ENCODE results near the gene ASPHD1. TPM values are rescaled to one million over a fixed set of nuclear protein-coding genes. Genes with fewer than 3 reads are reported as not detected.

Gene ASPHD1
- polyA plus RNA-seq, 6 donors from 2014 or later = not detected

DNA sequence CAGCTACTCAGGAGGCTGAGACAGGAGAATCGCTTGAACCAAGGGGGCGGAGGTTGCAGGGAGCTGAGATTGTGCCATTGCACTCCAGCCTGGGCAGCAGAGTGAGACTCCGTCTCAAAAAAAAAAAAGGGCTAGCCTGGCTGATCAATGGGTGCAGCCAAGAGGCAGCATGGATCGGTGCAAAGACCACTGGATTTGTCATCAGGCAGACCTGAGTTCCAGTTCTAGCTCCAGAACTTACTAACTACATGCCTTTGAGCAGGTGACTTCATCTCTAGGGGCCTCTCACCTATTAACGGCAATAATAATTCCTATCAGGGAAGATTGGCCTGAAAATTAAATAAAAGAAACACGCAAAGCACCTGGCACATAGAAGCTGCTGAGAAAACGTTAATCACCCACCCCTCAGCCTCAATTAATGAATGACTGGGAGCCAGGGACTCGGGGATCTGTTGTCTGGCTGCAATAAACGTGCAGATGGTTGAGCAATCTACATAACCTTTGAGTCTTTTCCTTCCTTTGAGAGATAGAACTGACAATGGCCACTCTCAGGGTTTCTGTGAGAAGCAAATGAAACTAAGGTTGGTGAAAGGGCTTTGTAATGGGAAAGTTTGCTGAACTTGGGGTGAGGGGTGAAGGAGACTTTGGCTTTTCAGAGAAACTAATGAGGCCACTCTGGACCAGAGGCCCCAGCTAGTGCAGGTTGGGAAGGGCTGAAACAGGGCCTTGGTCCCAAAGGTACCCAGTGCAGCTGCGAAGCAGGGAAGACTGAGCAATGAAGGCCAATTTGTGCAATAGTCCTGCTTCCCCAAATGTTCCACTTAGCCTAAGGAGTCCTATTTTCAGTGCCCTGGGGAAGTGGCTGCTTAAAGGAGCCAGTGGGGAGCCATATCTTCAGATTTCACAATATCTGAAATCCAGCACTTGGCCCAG, 8.5 kb upstream of the ASPHD1 start:
- peaks cover 5 to 27% (median 16%) of the 10 kb centered on the region in 3 donors for H3K27me3 Mint-ChIP-seq
- no peak overlapping the region for H3K4me3 Mint-ChIP-seq
- ATAC-seq (ENCODE audit: low read depth in 2 of 2) (no peak), DNase-seq (no peak)
- H3K36me3 Mint-ChIP-seq = no peaks in the 10 kb centered on the region
- H3K27ac Mint-ChIP-seq = peak overlapping the region in 1 of 6 donors; percentile 10
- no peaks in the 10 kb centered on the region for H3K9me3 Mint-ChIP-seq
- no peaks in the 10 kb centered on the region for H3K4me1 Mint-ChIP-seq

GRCh38 chr16:29892458-29892813, 7.9 kb upstream of the ASPHD1 start:
- Mint-ChIP-seq H3K9me3 (peaks cover 0 to 4% (median 0%) of the 10 kb centered on the region in 7 donors), H3K36me3 (peaks cover 0 to 6% of the 10 kb centered on the region in 2 donors), H3K27ac (no peak overlapping the region), H3K4me1 (no peaks in the 10 kb centered on the region), H3K27me3 (peaks cover 10 to 32% (median 22%) of the 10 kb centered on the region in 3 donors), H3K4me3 (no peak overlapping the region)
- DNase-seq (no peak), ATAC-seq (ENCODE audit: low read depth in 2 of 2) (no peak)

DNA sequence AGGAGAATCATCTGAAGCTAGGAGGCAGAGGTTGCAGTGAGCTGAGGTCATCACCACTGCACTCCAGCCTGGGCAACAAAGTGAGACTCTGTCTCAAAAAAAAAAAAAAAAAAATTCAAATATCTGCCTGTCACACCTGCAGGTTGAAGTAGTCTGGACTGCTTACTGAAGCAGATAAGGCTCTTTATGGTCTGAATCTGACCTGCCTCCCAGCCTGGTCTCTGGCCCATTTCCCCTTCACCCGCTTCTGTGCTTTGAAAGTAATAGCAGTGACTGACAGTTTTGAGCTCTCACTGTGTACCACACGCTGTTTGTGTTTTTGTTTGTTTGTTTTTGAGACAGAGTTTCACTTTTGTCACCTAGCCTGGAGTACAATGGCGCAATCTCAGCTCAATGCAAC, 6.7 kb upstream of the ASPHD1 start:
- peaks cover 0 to 4% (median 0%) of the 10 kb centered on the region in 7 donors for H3K9me3 Mint-ChIP-seq
- ATAC-seq (ENCODE audit: low read depth in 2 of 2) (no peak), DNase-seq (no peak)
- H3K27me3 Mint-ChIP-seq = peaks cover 18 to 41% (median 33%) of the 10 kb centered on the region in 3 donors
- peaks cover under 1 to 7% (median 3%) of the 10 kb centered on the region in 3 donors for H3K4me1 Mint-ChIP-seq
- peak overlapping the region in 1 of 6 donors; percentile 75 for H3K27ac Mint-ChIP-seq
- H3K4me3 Mint-ChIP-seq = no peak overlapping the region
- peaks cover 0 to 16% of the 10 kb centered on the region in 2 donors for H3K36me3 Mint-ChIP-seq

GRCh38 chr16:29894352-29894751, 5.9 kb upstream of the ASPHD1 start:
- no peak overlapping the region for H3K27ac Mint-ChIP-seq
- no peak overlapping the region for H3K4me3 Mint-ChIP-seq
- ATAC-seq (ENCODE audit: low read depth in 2 of 2) (no peak), DNase-seq (no peak)
- peaks cover 18 to 44% (median 38%) of the 10 kb centered on the region in 3 donors for H3K27me3 Mint-ChIP-seq
- H3K9me3 Mint-ChIP-seq = peaks cover 0 to 4% (median 0%) of the 10 kb centered on the region in 7 donors
- H3K4me1 Mint-ChIP-seq = peaks cover 3 to 10% (median 6%) of the 10 kb centered on the region in 3 donors
- peaks cover 0 to 20% of the 10 kb centered on the region in 2 donors for H3K36me3 Mint-ChIP-seq

DNA sequence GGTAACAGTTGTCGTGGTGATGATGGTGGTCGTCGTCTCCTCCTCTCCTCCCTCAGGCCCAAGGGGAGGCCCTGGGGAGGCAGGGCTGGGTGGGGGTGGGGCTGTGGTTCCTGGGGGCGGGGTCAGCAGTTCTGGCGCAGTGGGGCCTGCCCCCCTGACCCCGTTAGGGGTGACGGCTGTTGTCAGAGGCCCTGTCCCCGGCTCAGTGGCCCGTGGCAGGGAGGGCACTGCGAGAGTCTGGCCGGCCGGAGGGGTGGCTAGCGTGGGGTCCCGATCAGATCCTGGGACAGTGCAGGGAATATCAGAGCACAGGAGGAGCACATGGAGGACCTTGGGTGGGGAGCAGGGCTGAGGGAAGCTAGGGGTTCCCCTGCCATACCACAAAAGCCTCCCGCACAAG, 3.4 kb upstream of the ASPHD1 start:
- Mint-ChIP-seq H3K9me3 (peaks cover 0 to 4% (median 0%) of the 10 kb centered on the region in 7 donors), H3K27ac (peak overlapping the region in 1 of 6 donors; percentile 28), H3K27me3 (peaks cover 18 to 58% (median 48%) of the 10 kb centered on the region in 3 donors), H3K36me3 (peaks cover 0 to 20% of the 10 kb centered on the region in 2 donors), H3K4me1 (peaks cover 11 to 18% (median 11%) of the 10 kb centered on the region in 3 donors), H3K4me3 (no peak overlapping the region)
- no peak for DNase-seq
- no peak for ATAC-seq (ENCODE audit: low read depth in 2 of 2)

GRCh38 chr16:29897333-29897732, 3.0 kb upstream of the ASPHD1 start:
- Mint-ChIP-seq H3K4me1 (peaks cover 11 to 18% (median 11%) of the 10 kb centered on the region in 3 donors), H3K9me3 (peaks cover 0 to 4% (median 0%) of the 10 kb centered on the region in 7 donors), H3K36me3 (peaks cover 0 to 20% of the 10 kb centered on the region in 2 donors), H3K27me3 (peaks cover 18 to 58% (median 48%) of the 10 kb centered on the region in 3 donors), H3K4me3 (no peak overlapping the region), H3K27ac (peak overlapping the region in 1 of 6 donors; percentile 28)
- ATAC-seq (ENCODE audit: low read depth in 2 of 2) = no peak
- no peak for DNase-seq

GRCh38 chr16:29898135-29898803, 2.0 kb upstream of the ASPHD1 start:
- Mint-ChIP-seq H3K9me3 (peaks cover 0 to 4% (median 0%) of the 10 kb centered on the region in 7 donors), H3K27ac (no peak overlapping the region), H3K4me1 (peaks cover 11 to 18% (median 11%) of the 10 kb centered on the region in 3 donors), H3K4me3 (peak overlapping the region in 4 of 8 donors; percentile 16 to 68 (median 62)), H3K36me3 (peaks cover 0 to 20% of the 10 kb centered on the region in 2 donors), H3K27me3 (peaks cover 18 to 58% (median 48%) of the 10 kb centered on the region in 3 donors)
- ATAC-seq (ENCODE audit: low read depth in 2 of 2) (no peak), DNase-seq (no peak)

- no peak for ATAC-seq (ENCODE audit: low read depth in 2 of 2)
- Mint-ChIP-seq H3K36me3 (peaks cover 0 to 20% of the 10 kb centered on the region in 2 donors), H3K27me3 (peaks cover 18 to 58% (median 48%) of the 10 kb centered on the region in 3 donors), H3K4me1 (peaks cover 11 to 18% (median 11%) of the 10 kb centered on the region in 3 donors), H3K27ac (no peak overlapping the region), H3K9me3 (peaks cover 0 to 4% (median 0%) of the 10 kb centered on the region in 7 donors), H3K4me3 (peak overlapping the region in 2 of 8 donors; percentile 16 to 60)
- no peak for DNase-seq
These were observed 1.3 kb upstream of the ASPHD1 start for GRCh38 chr16:29898804-29899515.

GRCh38 chr16:29899516-29900101, 679 bp upstream of the ASPHD1 start, which contains the start of gene SEZ6L2:
Gene SEZ6L2, minus strand, starts transcription at chr16:29899550. Its CDS starts 531 bp downstream, at chr16:29899019.
- Mint-ChIP-seq H3K4me3 (peak within 1 kb of the TSS; percentile 63 to 88 (median 74)), H3K4me1 (peaks cover 11 to 18% (median 11%) of the 10 kb centered on the region in 3 donors), H3K9me3 (peaks cover 0 to 4% (median 0%) of the 10 kb centered on the region in 7 donors), H3K27ac (no peak within 1 kb of the TSS), H3K27me3 (peaks cover 14 to 54% (median 42%) of the 10 kb centered on the region in 3 donors), H3K36me3 (peaks cover 0 to 20% of the 10 kb centered on the region in 2 donors)
- ATAC-seq (ENCODE audit: low read depth in 2 of 2) (peak; percentile 15 to 24), DNase-seq (no peak)

DNA sequence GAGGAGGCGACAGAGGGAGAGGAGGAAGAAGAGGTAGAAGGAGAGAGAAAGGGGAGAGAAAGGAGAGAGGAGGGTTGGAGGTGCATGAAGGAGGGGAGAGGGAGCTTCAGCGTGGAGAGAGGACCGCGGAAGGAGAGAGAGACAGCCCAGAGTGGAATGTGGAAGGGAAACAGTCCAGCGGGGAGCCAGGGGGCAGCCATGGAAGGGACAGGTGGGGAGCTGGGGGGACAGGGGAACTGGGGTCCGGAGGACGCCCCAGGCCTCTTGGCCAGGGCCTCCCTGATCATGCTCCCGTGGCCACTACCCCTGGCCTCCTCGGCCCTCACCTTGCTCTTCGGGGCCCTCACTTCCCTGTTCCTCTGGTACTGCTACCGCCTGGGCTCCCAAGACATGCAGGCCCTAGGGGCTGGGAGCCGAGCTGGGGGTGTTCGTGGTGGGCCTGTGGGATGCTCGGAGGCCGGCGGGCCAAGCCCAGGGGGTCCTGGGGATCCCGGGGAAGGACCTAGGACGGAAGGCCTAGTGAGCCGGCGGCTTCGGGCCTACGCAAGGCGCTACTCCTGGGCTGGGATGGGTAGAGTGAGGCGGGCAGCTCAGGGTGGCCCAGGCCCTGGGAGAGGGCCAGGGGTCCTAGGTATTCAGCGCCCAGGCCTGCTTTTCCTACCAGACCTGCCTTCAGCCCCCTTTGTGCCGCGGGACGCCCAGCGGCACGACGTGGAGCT, 759 bp downstream of the ASPHD1 start:
- H3K9me3 Mint-ChIP-seq = peaks cover 0 to 4% (median 0%) of the 10 kb centered on the region in 7 donors
- DNase-seq (no peak), ATAC-seq (ENCODE audit: low read depth in 2 of 2) (no peak)
- no peak overlapping the region for H3K27ac Mint-ChIP-seq
- H3K4me3 Mint-ChIP-seq = peak overlapping the region; percentile 63 to 88 (median 74)
- peaks cover 0 to 20% of the 10 kb centered on the region in 2 donors for H3K36me3 Mint-ChIP-seq
- peaks cover 12 to 44% (median 40%) of the 10 kb centered on the region in 3 donors for H3K27me3 Mint-ChIP-seq
- H3K4me1 Mint-ChIP-seq = peaks cover 11 to 18% (median 11%) of the 10 kb centered on the region in 3 donors

- DNase-seq (no peak), ATAC-seq (ENCODE audit: low read depth in 2 of 2) (no peak)
- peaks cover 0 to 4% (median 0%) of the 10 kb centered on the region in 7 donors for H3K9me3 Mint-ChIP-seq
- H3K4me3 Mint-ChIP-seq = peak overlapping the region in 3 of 8 donors; percentile 49 to 67 (median 64)
- H3K27ac Mint-ChIP-seq = no peak overlapping the region
- peaks cover 11 to 18% (median 11%) of the 10 kb centered on the region in 3 donors for H3K4me1 Mint-ChIP-seq
- H3K27me3 Mint-ChIP-seq = peaks cover 12 to 40% (median 35%) of the 10 kb centered on the region in 3 donors
- H3K36me3 Mint-ChIP-seq = peaks cover 0 to 20% of the 10 kb centered on the region in 2 donors
These were observed 1.3 kb downstream of the ASPHD1 start for GRCh38 chr16:29901607-29901945.

GRCh38 chr16:29903590-29903989, 3.3 kb downstream of the ASPHD1 start:
- no peaks in the 10 kb centered on the region for H3K9me3 Mint-ChIP-seq
- H3K4me3 Mint-ChIP-seq = no peak overlapping the region
- peaks cover 3 to 4% of the 10 kb centered on the region in 2 donors for H3K36me3 Mint-ChIP-seq
- peak overlapping the region in 3 of 6 donors; percentile 45 to 60 (median 47) for H3K27ac Mint-ChIP-seq
- ATAC-seq (ENCODE audit: low read depth in 2 of 2) (no peak), DNase-seq (no peak)
- H3K4me1 Mint-ChIP-seq = peaks cover 10 to 13% (median 10%) of the 10 kb centered on the region in 3 donors
- peaks cover 0 to 22% (median 14%) of the 10 kb centered on the region in 3 donors for H3K27me3 Mint-ChIP-seq
